SK-N-MC (cell line): ENCODE results near the gene MEA1.

Source experiments
- EZH2 ChIP-seq: fragments of 200-600 bp; sonication (generic); IDR thresholded peaks from one replicate; pipeline ENCODE4 v1.6.1; 2017; ENCODE audit warnings: antibody characterized with exemption
- FOXP2 ChIP-seq: optimal IDR thresholded peaks from 2 replicates; pipeline ENCODE3; 2011; ENCODE audit warnings: mild to moderate bottlenecking, moderate library complexity; ENCODE audit not compliant: insufficient read depth; ENCODE audit errors: extremely low read length, control extremely low read depth
- POLR2AphosphoS5 ChIP-seq: IDR thresholded peaks from 2 replicates; pipeline ENCODE4 v1.6.1; 2012; ENCODE audit warnings: mild to moderate bottlenecking, low read depth, low read length, borderline replicate concordance

GRCh38 chr6:42963179-42963854, 50.4 kb downstream of the MEA1 start:
- TF ChIP-seq EZH2, result no peak
- no peak for TF ChIP-seq POLR2AphosphoS5
- TF ChIP-seq FOXP2, result no peak
